Suppressor macrophage treated with lipopolysaccharide for 4 hours (primary cell): Measurements from ENCODE around the gene PSME3.

Source experiments
- DNase-seq: peaks from one replicate; pipeline ENCODE4 v3.0.0-alpha.2; 2020

PSME3 gene

DNA sequence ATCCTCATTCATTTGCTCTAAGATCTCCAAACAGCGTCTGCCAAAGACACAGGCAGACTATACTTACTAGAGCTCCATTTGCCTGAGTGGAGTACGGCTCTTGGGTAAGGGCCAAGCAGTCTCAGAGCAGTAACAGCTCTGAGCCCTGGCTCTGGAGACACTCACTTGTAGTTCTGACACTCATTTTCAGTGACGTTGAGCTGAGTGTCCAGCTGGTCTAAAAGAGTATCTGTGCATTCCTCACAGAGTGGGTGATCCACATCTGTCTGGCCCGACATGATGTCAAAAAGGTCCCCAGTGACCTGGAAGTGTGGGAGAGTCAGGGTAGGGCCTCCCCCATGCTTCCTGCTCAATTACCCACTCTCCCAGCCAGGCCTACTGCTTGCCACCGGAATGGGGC, 14.8 kb upstream of the PSME3 start:
- no peak for DNase-seq

DNA sequence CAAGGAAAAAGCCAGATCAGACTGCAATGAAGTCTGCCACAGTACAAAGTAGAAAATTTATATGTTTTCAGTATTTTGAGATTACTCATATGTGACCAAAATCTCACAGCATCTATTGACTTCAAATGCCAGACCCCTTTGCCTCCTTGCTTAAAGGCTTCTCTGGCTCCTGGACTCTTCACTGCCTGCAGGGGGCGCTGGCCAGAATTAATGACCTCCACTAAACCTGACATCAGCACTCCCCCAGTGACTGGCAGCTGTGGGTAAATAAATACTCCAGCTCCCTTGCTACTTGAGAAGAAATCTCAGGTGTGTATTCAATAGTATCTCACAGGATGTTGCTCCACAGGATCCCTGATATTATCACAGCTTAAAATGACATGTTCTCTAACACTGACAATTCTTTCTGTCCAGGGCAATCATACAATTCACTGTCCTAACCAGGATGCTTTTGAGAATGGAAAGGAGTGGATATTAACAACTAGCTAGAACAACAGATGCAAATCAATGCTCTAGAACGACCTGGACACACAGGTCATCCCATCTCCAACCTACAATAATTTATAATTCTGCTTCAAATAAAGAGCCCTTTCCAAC, 13.2 kb upstream of the PSME3 start:
- DNase-seq: peak; percentile 85

DNA sequence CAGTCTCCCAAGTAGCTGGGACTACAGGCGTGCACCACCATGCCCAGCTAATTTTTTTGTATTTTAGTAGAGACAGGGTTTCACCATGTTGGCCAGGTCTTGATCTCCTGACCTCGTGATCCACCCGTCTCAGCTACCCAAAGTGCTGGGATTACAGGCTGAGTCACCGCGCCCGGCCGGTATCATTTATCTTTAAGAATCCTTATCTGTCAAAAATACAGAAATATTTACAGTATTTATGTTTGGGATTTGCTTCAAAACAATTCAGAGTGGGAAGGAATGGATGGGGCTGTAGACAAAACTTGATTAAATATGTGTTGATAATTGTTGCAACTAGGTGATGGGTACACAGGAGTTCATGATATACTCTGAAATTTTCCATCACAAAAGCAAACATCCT, 12.0 kb upstream of the PSME3 start:
- DNase-seq: no peak

DNA sequence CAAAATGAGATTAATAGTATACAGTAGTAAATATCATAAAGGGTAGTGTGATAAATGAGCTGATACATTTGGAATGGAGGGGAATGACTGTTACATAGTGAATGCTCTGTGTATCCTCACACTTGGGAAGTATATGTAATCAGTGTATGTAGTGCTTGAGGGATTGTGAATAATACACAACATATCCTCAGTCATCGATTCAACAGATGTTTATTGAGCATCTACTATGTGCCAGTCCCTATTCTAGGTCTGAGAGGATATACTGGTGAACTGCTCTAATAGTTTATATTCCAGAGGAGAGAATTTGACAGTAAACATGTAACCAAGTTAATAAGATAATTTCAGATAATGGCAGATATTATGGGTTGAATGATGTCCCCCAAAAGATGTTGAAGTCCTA, 5.7 kb upstream of the PSME3 start:
- no peak for DNase-seq

DNA sequence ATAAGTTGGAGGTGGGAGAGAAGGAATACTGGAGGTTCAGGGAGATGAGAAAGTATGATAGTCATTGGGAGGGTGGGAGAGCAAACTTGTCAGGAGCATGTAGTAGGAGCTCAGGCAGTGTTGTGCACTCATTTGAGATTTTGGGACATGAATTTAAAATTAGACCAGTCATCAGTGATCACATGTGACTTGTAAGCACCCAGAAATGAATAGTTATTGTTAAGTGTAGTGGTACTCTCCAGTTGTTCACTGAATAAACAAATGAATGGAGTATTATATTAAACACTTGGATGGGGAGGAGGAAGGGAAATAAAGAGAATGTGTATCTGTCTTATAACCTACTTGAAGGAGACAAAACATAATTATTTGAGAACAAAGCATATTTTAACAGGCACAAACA, 2.2 kb upstream of the PSME3 start:
- DNase-seq: no peak

DNA sequence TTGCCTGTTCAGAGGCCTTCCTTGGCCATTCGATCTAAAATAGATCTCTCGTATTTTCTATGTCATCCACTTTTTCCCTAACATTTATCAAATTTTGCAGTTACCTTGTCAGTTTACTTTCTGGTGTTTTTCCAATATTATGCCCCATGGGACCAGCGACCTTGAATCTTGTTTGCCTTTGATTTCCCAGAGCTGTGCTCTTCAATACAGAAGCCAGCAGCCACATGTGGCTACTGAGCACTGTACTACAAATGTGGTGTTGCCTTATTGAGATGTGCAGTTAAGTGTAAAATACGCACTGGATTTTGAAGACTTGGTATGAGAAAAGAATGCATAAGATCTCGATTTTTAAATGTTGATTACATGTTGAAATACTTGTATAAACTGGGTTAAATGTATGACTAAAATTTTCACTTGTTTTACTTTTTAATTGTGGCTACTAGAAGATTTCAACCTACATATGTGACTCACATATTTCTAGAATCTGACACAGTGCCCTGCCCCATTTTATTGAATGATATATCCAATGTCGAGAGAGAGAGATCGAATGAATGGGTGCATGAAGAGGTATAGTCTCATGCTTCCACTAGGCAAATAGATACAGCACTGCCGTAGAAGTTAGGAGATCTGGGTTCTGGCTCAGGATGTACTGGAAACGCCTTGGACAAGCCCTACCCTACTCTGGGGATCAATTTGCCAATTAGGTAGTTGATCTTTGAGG, 824 bp upstream of the PSME3 start:
- DNase-seq: no peak

DNA sequence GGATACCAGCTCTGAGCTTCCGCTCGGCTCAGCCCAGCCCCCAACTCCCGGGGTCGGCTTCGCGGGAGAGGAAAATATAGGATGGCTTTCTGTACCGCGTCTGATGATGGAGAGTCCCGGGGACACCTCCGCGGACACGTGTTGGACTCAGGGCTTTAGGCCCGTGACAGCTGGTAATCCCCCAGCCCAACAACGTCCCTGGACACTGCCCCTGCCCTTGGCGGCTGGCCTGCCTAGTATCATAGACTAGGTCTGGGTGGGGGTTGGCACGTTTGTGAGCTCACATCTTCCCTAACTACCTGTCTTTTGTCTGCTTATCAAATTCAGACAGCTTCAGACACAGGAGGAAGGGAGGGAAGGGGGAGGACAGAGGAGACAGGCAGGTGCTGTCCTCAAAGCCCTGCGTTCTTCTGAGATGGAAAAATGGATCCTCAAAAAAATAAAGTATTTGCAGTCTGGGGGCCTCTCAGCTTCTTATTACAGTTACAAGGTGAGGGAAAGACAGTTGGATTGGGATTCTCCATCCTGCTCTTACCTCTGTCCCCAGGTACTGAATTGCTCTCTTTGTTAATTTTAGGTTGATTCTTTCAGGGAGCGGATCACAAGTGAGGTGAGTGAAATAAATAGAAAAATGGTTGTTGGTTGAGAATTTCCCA, 698 bp downstream of the PSME3 start:
- DNase-seq: no peak

DNA sequence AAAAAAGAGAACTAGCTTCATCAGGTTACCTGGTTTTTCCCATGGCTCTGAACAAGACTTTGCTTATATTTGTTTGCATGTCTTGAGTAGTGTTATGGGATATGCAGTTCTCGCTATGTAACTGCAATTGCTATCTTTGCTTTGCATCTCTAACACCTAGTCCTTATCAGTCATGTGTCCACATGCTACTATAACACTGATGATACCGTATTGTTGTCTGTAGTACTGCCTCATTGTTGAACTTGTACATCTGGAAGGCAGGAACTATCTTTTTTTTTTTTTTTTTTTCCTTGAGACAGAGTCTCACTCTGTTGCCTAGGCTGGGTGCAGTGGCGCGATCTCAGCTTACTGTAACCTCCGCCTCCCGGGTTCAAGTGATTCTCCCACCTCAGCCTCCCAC, 2.5 kb downstream of the PSME3 start:
- no peak for DNase-seq

DNA sequence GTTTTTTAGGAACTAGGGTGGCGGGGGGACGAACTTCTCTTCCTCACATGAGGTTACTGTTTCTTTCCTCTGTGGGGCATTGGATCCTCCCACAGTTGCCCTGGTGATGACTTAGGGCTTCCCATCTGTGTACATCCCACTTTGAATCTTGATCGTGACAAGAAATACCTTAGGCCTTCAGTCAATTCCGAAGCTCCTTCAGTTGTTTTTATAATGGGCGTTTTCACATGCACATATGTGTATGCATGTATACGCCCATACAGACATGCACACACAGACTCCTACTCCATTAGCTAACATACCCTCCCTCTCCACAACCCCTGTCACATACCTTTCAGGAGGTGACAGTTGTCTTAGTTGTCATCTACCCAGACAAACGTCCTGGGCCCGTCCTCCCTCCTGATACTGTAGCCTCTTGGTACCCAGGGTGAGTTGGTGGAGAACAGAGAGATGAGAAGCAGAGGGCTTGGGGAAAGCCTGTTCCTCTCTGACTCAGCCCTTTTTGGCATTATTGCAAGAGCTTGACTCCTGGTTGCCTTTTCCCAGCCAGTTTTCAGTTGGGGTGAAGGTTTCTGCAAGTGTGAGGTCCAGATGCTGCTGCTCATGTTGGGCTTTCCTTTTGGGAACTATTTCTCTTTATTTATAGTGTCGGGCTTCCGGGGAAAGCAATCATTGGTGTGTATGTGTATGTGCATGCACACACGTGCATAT, 8.9 kb downstream of the PSME3 start:
- no peak for DNase-seq

DNA sequence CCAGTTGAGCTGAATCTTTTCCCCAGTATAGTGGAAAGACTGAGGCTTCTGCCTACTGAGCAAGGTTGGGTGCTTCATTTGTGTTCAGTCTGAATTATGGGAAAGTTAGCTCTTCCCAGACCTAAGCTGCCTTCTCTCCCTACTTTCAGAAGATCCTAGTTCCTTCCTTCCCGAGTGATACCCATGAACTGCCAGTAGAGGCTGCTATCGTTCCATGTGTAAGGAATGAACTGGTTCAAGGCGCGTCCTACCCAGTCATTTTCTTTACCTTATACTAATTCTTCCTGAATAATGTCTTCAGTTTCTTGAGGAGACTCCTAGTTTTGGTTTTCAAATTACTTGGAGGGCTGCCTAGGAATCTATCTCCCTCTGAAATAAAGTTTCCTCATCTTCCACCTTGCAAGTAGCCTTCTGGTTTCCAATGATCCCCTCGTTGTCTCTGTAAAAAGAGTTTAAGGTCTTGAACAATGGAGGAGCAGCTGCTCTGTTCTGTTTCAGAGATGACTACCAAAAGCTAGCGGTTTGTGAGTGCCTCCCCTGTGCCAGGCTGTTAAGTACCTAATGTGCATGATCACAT, 10.2 kb downstream of the PSME3 start:
- DNase-seq: peak; percentile 74

DNA sequence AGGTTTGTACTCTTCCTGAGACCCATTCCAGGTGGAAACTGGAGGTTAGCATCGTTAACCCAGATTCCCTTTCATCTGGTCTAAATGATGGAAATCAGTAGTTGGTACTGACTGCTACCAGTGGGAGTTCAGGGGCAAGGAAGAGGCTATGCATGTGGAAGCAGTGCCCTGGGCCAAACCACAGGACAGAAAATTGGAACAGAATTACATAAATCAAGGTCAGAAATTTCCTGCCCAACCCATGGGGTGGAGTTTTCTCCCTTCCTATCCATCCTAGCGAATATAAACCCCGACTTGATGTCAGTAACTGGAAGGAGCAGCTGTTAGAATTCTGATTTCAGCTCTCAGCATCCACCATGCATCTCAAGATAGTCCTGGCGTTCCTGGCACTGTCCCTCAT, 11.1 kb downstream of the PSME3 start, which contains the start of gene AOC2:
AOC2 (plus strand) TSS at position 310 of the 400 bp plus-strand sequence; CDS start at position 357, 47 bp downstream.
- no peak for DNase-seq

DNA sequence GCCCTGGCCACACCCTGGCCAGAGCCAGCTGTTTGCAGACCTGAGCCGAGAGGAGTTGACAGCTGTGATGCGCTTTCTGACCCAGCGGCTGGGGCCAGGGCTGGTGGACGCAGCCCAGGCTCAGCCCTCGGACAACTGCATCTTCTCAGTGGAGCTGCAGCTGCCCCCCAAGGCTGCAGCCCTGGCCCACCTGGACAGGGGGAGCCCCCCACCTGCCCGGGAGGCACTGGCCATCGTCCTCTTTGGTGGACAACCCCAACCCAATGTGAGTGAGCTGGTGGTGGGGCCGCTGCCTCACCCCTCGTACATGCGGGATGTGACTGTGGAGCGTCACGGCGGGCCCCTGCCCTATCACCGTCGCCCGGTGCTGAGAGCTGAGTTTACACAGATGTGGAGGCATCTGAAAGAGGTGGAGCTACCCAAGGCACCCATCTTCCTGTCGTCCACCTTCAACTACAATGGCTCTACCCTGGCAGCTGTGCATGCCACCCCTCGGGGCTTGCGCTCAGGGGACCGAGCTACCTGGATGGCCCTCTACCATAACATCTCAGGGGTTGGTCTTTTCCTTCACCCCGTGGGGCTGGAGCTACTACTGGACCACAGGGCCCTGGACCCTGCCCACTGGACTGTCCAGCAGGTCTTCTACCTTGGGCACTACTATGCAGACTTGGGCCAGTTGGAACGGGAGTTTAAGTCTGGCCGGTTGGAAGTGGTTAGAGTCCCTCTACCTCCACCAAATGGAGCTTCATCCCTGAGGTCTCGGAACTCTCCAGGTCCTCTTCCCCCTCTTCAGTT, 11.8 kb downstream of the PSME3 start:
- DNase-seq: no peak

DNA sequence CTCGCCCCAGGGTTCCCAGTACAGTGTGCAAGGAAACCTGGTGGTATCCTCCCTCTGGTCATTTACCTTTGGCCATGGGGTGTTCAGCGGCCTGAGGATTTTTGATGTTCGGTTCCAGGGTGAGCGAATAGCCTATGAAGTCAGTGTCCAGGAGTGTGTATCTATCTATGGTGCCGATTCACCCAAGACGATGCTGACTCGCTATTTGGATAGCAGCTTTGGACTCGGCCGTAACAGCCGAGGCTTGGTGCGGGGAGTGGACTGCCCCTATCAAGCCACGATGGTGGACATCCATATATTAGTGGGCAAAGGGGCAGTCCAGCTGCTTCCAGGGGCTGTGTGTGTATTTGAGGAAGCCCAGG, 12.3 kb downstream of the PSME3 start:
- no peak for DNase-seq

DNA sequence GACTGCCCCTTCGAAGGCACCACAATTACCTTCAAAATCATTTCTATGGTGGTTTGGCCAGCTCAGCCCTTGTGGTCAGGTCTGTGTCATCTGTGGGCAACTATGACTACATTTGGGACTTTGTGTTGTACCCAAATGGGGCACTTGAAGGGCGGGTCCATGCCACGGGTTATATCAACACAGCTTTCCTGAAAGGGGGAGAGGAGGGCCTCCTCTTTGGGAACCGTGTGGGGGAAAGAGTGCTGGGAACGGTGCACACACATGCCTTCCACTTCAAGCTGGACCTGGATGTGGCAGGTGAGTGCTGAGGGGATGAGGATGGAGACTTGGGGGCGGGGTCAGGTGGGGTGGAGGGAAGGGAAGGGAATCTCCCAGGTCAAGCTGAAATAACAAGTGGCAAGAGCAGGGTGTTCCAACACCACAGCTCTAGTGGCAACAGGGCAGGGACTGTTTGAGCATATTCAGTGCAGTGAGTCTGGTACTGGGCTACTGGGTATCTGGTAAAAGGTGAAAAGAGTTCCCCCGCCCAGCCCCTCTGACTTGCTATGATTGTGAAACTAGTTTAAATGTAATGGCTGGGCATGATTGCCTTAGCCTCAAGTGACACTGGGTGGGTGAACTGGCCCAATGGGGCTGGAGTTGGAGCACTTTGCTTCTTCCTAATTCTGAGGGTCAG, 12.9 kb downstream of the PSME3 start:
- DNase-seq: peak; percentile 74

DNA sequence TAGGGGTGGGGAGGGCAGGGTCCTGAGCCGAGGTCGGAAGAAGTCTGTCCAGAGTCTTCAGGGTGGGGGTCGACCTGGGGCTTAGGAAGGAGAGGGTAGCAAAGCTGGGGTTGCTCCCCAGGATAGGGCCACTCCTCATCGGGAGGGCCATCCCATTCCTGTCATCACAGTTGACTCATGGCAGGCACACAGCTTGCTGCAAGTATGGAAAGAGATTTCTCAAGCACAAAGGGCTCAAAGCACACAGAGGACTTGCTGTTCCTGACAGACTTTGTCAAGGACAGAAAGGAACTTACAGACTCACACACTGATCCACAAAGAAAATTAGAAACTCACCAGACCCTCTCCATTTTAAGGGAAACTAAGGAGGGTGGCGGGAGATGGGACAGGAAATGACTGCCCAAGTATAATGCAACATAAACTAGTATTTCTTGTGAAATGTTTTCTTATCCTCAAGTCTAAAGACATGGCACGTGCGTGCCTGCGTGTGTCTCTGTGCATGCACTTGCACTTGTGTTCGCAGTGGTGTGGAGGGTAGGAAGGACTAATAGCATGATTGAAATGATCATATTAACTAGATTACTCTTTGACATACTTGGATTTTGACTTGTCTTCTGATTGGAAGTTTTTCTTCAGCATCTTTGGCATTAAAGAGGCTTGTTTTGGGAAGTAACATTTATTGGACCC, 13.5 kb downstream of the PSME3 start:
- DNase-seq: peak; percentile 75

DNA sequence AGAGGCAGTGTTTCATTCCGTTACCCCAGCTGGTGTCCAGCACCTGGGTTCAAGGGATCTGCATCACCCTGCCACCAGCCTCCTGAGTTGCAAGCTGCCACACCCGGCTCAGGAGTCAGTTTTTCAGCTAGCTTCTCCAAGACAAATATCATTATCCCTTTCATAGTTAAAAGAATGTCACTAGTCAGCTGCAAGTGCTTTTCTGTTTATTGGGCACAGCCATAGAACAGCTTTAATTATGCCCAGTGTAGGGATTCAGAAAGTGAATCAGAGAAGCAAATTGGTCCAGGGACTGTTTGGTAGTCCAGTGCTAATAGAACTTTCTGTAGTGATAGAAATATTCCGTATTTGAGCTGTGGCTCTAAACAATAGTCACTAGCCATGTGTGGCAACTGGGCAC, 14.9 kb downstream of the PSME3 start:
- no peak for DNase-seq

DNA sequence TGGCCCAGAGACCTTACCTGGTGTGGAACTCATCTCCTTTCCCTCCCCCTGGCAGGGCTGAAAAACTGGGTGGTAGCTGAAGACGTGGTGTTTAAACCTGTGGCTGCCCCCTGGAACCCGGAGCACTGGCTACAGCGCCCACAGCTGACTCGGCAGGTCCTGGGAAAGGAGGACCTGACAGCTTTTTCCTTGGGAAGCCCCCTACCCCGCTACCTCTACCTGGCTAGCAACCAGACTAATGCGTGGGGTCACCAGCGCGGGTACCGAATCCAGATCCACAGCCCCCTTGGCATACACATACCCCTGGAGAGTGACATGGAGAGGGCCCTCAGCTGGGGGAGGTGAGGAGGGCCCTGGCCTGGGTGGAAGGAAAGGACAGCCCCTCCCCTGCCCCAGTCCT, 15.8 kb downstream of the PSME3 start:
- no peak for DNase-seq

DNA sequence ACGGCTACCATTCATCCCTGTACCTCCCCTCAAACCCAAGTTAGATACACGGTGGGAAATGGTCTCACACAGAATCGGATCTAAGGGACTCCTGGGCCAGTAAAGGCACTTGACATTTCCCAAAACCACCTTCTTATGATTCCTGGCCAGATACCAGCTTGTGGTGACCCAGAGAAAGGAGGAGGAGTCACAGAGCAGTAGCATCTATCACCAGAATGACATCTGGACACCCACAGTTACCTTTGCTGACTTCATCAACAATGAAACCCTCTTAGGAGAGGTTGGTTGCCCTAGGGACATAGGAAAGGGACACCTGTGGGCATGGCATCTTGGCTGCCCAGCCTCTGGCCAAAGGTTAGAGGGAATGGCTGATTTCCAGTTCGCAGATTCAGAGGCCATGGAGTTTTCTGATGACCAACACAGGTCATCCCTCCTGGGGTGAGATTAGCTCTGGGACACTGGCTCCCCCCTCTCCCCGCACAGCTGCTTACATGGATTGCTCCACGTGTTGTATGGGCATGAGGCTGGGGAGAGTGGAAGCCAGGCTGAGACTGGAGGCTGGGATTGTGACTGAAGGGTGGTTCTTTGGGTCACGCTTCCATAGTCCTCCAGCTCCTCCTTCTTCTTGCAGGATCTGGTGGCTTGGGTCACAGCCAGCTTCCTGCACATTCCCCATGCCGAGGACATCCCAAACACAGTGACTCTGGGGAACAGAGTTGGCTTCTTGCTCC, 16.4 kb downstream of the PSME3 start:
- no peak for DNase-seq

DNA sequence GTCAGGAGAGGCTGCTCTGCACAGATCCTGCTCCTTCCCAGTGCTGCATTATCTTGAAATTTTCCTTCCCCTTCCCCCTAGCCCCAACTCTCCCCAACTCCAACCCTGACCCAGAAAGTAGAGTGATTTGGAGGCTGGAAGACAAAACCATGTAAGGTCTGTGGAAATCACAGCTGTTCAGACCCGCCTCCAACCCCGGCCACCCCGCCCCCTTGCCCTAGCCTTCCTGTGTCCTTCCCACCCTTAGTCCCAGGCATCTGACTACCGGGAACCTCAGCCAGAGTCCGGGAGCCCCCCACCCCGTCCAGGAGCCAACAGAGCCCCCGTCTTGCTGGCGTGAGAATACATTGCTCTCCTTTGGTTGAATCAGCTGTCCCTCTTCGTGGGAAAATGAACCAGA, 17.8 kb downstream of the PSME3 start, which contains the start of gene AOC3:
AOC3 (plus strand) TSS at position 246 of the 400 bp plus-strand sequence; CDS start at position 391, 145 bp downstream.
- no peak for DNase-seq
